Activated CD4-positive, alpha-beta memory T cell treated with anti-CD3 and anti-CD28 coated beads for 36 hours (primary cell): Measurements from ENCODE around the gene TTC12. TPM values are rescaled to one million over a fixed set of nuclear protein-coding genes. Genes with fewer than 3 reads are reported as not detected.

Experiments
- CTCF ChIA-PET: fragments of 350-600 bp; sonication (Branson Sonifier 250); formaldehyde crosslinking; loops from one replicate; lab custom pipeline; 2021; ENCODE audit warnings: antibody characterized with exemption, inconsistent platforms; lab: Charles Lee
- POLR2A ChIA-PET: fragments of 350-600 bp; sonication (Branson Sonifier 250); formaldehyde crosslinking; loops from one replicate; lab custom pipeline; 2021; ENCODE audit warnings: antibody characterized with exemption; lab: Charles Lee
- DNase-seq: peaks from one replicate; pipeline ENCODE4 v3.0.0-alpha.2; 2020
- H3K27ac Mint-ChIP-seq: one replicate; pipeline ENCODE4 v1.8.0; 2021; ENCODE audit warnings: mixed read lengths
- H3K27me3 Mint-ChIP-seq: one replicate; pipeline ENCODE4 v1.8.0; 2021; ENCODE audit warnings: mixed read lengths
- H3K36me3 Mint-ChIP-seq: one replicate; pipeline ENCODE4 v1.8.0; 2021; ENCODE audit warnings: mixed read lengths
- H3K4me1 Mint-ChIP-seq: one replicate; pipeline ENCODE4 v1.8.0; 2021; ENCODE audit warnings: low read depth, mixed read lengths
- H3K4me3 Mint-ChIP-seq: one replicate; pipeline ENCODE4 v1.8.0; 2021; ENCODE audit warnings: mild to moderate bottlenecking, mixed read lengths
- H3K9me3 Mint-ChIP-seq: one replicate; pipeline ENCODE4 v1.8.0; 2021; ENCODE audit warnings: mixed read lengths
- intact Hi-C: fragments of 100-400 bp; cut with micrococcal nuclease; formaldehyde crosslinking; loops from one replicate; pipeline ENCODE4 v1.15.1; 2023
- total RNA-seq, 2 experiments: library from RNA; stranded (reverse); gene quantifications; one replicate each; pipeline ENCODE4 v1.2.3, GENCODE V29; 2021

Gene TTC12
- total RNA-seq, 2 experiments from 2014 or later: 7.4 to 8.9 TPM

DNA sequence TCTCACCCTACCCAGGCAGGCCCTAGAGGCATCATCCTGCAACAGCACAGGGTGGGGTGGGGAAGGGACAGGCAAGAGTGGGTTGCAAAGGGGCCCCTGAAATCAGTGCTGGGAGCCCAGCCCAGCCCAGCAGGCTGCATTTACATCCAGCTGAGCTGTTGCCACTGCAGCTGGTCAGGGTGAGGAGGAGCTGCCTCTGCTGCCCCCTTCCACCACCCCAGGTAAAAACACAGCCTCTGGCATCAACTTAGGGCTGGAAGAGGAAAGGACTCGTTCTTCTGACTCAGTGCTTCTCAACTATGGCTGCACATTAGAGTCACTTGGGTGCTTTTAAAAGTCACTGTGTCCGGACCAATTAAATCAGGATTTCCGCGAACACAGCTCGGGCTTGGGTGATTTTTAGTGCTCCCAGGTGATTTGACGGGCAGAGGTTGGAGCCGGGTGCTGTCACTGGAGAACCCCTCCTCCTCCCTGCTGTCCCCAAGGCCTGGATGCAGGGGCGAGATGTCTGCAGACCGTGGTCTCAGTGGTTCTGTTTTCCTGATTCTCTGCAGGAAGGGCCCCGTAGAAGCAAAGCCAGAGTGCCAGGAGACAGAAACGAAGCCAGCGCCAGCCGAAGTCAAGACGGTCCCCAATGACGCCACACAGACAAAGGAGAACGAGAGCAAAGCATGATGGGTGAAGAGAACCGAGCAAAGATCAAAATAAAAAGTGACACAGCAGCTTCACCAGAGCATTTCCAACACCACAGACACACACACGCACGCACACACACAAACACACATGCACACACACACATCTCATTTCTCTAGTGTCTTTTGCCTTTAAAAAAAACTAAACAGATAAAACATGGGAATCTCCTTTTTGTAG is 39.4 kb upstream of the TTC12 start:
- intact Hi-C loops: no loop called here
- ChIA-PET POLR2A (no interaction called here), CTCF (interaction anchor here (0.6 kb wide), 1 partner anchor 15 kb away, joined by 3 read pairs; no protein-coding TSS in a partner anchor)
- H3K9me3 Mint-ChIP-seq: no peaks in the 10 kb centered on the region
- no peaks in the 10 kb centered on the region for H3K4me1 Mint-ChIP-seq
- no peak for DNase-seq
- H3K27me3 Mint-ChIP-seq: no peaks in the 10 kb centered on the region
- H3K27ac Mint-ChIP-seq: no peak overlapping the region
- no peak overlapping the region for H3K4me3 Mint-ChIP-seq
- H3K36me3 Mint-ChIP-seq: no peaks in the 10 kb centered on the region

GRCh38 chr11:113275602-113276001 is 38.8 kb upstream of the TTC12 start:
- no peaks in the 10 kb centered on the region for H3K27me3 Mint-ChIP-seq
- H3K36me3 Mint-ChIP-seq: no peaks in the 10 kb centered on the region
- H3K27ac Mint-ChIP-seq: no peak overlapping the region
- intact Hi-C loops: no loop called here
- H3K4me1 Mint-ChIP-seq: no peaks in the 10 kb centered on the region
- CTCF ChIA-PET: interaction anchor here (0.6 kb wide), 1 partner anchor 14 kb away, joined by 3 read pairs; no protein-coding TSS in a partner anchor
- DNase-seq: no peak
- H3K4me3 Mint-ChIP-seq: no peak overlapping the region
- H3K9me3 Mint-ChIP-seq: no peaks in the 10 kb centered on the region
- POLR2A ChIA-PET: no interaction called here

GRCh38 chr11:113276466-113276865 is 37.9 kb upstream of the TTC12 start:
- no peaks in the 10 kb centered on the region for H3K9me3 Mint-ChIP-seq
- H3K4me1 Mint-ChIP-seq: no peaks in the 10 kb centered on the region
- H3K27me3 Mint-ChIP-seq: no peaks in the 10 kb centered on the region
- DNase-seq: no peak
- no peak overlapping the region for H3K27ac Mint-ChIP-seq
- H3K36me3 Mint-ChIP-seq: no peaks in the 10 kb centered on the region
- CTCF ChIA-PET: no interaction called here
- intact Hi-C loops: no loop called here
- no peak overlapping the region for H3K4me3 Mint-ChIP-seq
- POLR2A ChIA-PET: no interaction called here

DNA sequence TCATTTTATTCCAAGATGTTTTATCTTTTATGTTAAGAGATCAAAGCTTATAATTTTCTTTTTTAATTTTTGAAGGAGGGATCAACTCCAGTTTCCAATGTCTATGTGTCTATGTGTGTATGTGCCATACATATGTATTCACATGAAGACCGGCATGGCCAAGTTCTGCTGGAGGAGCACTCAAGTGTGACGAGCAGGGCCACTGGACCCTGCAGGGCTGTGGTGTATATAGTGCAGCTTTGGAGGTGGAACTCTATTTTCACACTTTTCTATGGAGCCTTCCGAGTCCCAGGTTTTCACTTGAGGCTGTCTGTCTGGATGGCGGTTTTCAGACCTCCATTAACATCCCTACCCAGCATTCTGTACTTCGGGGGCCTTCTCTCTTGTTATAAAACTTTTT is 36.5 kb upstream of the TTC12 start:
- no peaks in the 10 kb centered on the region for H3K9me3 Mint-ChIP-seq
- no peak overlapping the region for H3K4me3 Mint-ChIP-seq
- no peak overlapping the region for H3K27ac Mint-ChIP-seq
- H3K4me1 Mint-ChIP-seq: no peaks in the 10 kb centered on the region
- CTCF ChIA-PET: no interaction called here
- no peak for DNase-seq
- no peaks in the 10 kb centered on the region for H3K36me3 Mint-ChIP-seq
- POLR2A ChIA-PET: no interaction called here
- H3K27me3 Mint-ChIP-seq: no peaks in the 10 kb centered on the region
- intact Hi-C loops: no loop called here

- ChIA-PET CTCF (no interaction called here), POLR2A (no interaction called here)
- intact Hi-C loops: no loop called here
- Mint-ChIP-seq H3K27ac (no peak overlapping the region), H3K4me3 (no peak overlapping the region), H3K27me3 (no peaks in the 10 kb centered on the region), H3K36me3 (no peaks in the 10 kb centered on the region), H3K4me1 (no peaks in the 10 kb centered on the region), H3K9me3 (no peaks in the 10 kb centered on the region)
- no peak for DNase-seq
Observed at GRCh38 chr11:113278481-113278880, 35.9 kb upstream of the TTC12 start.

- Mint-ChIP-seq H3K4me1 (no peaks in the 10 kb centered on the region), H3K27ac (no peak overlapping the region), H3K9me3 (no peaks in the 10 kb centered on the region), H3K27me3 (no peaks in the 10 kb centered on the region), H3K36me3 (no peaks in the 10 kb centered on the region), H3K4me3 (no peak overlapping the region)
- intact Hi-C loops: no loop called here
- ChIA-PET CTCF (no interaction called here), POLR2A (no interaction called here)
- DNase-seq: no peak
Observed at GRCh38 chr11:113278925-113279324, 35.5 kb upstream of the TTC12 start.

DNA sequence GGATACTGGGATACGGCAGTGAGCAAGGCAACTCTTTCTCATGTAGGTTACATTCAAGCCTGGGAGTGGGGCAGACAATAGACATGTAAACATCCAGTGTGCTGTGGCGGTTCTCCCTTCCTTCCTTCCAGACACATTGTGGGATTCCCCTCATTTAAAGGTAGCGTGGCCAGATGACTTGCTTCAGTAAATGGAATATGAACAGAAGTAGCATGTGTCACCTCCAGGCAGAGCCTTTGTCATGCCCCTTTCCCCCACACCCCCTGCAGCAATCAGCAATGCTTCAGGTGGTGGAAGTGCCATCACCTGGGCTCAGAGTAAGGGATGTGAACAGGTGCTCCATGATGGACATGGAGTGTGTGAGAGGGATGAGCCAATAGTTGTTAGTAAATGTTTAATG is 34.8 kb upstream of the TTC12 start:
- Mint-ChIP-seq H3K27me3 (no peaks in the 10 kb centered on the region), H3K36me3 (no peaks in the 10 kb centered on the region), H3K27ac (no peak overlapping the region), H3K9me3 (no peaks in the 10 kb centered on the region), H3K4me3 (no peak overlapping the region), H3K4me1 (no peaks in the 10 kb centered on the region)
- intact Hi-C loops: no loop called here
- POLR2A ChIA-PET: no interaction called here
- CTCF ChIA-PET: no interaction called here
- no peak for DNase-seq

DNA sequence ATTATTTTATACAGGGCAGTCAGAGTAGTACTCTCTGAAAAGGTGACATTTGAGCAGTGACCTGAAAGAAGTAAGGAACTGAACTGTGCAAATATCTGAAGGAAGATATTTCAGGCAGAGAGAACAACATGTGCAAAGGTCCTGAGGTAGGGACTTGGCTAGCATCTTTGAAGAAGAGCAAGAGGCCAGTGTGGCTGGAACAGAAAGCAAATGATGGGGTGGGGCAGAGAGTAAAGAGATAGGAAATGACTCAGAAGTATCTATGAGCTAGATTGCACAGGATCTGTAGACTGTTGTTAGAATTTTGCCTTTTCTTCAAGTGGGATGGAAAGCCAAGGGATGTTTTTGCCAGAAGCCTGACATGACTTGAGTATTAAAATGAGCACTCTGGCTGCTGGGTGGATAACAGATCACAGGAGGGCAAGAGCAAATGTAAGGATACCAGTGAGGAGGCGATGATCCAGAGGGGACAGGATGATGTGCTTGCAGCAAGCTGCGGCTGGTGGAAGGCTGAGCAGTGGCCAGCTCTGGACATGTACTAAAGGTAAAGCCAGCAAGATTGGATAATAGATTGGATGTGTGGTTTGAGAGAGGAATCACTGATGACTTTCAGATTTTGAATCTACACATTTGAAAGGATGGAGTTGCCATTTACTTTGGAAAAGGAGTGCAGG is 33.2 kb upstream of the TTC12 start:
- no peaks in the 10 kb centered on the region for H3K9me3 Mint-ChIP-seq
- ChIA-PET POLR2A (no interaction called here), CTCF (interaction anchor here (0.6 to 1.2 kb wide), 2 partner anchors 8 to 1237 kb away, joined by 3 read pairs; no protein-coding TSS in a partner anchor)
- intact Hi-C loops: loop anchor here (10.0 kb wide), 1 partner anchor 1056 kb away; the partner anchor contains the start of gene PTS
- no peak overlapping the region for H3K27ac Mint-ChIP-seq
- no peaks in the 10 kb centered on the region for H3K27me3 Mint-ChIP-seq
- DNase-seq: no peak
- no peak overlapping the region for H3K4me3 Mint-ChIP-seq
- no peaks in the 10 kb centered on the region for H3K4me1 Mint-ChIP-seq
- no peaks in the 10 kb centered on the region for H3K36me3 Mint-ChIP-seq

DNA sequence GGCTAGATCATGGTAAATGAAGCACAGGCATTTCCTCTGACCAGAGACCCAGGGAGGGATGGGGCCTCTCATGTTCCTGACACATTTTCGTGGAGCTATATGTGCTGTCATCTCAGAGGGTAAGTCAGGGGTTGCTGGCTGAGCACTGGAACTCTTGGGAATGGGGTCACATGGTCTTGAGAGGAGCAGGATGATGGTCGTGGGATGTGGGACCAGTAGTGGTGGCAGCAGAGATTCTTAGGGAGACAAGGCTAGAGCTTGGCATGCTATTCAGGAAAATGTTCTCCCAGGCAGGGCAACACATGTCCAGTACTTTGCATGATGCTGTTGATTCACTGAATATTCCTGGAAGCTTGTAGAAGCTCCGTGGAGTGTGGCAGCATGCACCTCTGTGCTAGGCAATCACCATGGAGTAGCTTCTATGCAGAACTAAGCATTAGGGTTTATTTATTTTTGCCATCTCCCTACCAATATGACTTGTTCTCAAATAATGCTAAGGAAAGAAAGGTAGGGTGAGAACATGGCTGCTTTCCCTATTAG is 31.4 kb upstream of the TTC12 start:
- POLR2A ChIA-PET: no interaction called here
- Mint-ChIP-seq H3K9me3 (no peaks in the 10 kb centered on the region), H3K27ac (no peak overlapping the region), H3K4me3 (no peak overlapping the region), H3K27me3 (no peaks in the 10 kb centered on the region), H3K36me3 (no peaks in the 10 kb centered on the region), H3K4me1 (no peaks in the 10 kb centered on the region)
- no peak for DNase-seq
- intact Hi-C loops: loop anchor here (10.0 kb wide), 1 partner anchor 1058 kb away; the partner anchor contains the start of gene PTS
- CTCF ChIA-PET: interaction anchor here (1.6 kb wide), 1 partner anchor 695 kb away, joined by 6 read pairs; no protein-coding TSS in a partner anchor

DNA sequence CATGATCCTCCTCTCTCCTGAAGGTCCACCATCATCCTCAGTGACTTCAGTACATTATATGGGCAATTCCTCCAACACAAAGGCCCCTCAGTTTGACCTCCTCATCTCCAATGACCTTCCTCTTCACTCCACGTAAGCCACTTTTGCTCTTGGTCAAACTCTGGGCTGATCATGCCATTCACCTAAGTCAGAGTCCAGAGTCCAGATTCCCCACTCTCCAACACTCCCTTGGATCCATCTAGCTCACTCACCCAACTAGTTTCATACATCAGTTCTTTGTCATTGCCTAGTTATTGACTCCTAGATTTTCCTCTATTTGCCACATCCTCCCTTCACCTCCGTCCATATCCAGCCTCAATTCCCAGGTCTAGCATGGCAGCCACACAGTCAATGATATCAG is 30.5 kb upstream of the TTC12 start:
- H3K4me1 Mint-ChIP-seq: no peaks in the 10 kb centered on the region
- intact Hi-C loops: loop anchor here (10.0 kb wide), 1 partner anchor 1059 kb away; the partner anchor contains the start of gene PTS
- no peaks in the 10 kb centered on the region for H3K27me3 Mint-ChIP-seq
- POLR2A ChIA-PET: no interaction called here
- no peak overlapping the region for H3K4me3 Mint-ChIP-seq
- CTCF ChIA-PET: interaction anchor here (1.6 kb wide), 1 partner anchor 696 kb away, joined by 6 read pairs; no protein-coding TSS in a partner anchor
- no peak for DNase-seq
- H3K27ac Mint-ChIP-seq: no peak overlapping the region
- H3K36me3 Mint-ChIP-seq: no peaks in the 10 kb centered on the region
- no peaks in the 10 kb centered on the region for H3K9me3 Mint-ChIP-seq

GRCh38 chr11:113286009-113286408 is 28.4 kb upstream of the TTC12 start:
- no peak for DNase-seq
- Mint-ChIP-seq H3K4me1 (no peaks in the 10 kb centered on the region), H3K36me3 (no peaks in the 10 kb centered on the region), H3K4me3 (no peak overlapping the region), H3K27ac (no peak overlapping the region), H3K9me3 (no peaks in the 10 kb centered on the region), H3K27me3 (no peaks in the 10 kb centered on the region)
- CTCF ChIA-PET: interaction anchor here (2.2 kb wide), 1 partner anchor 698 kb away, joined by 8 read pairs; no protein-coding TSS in a partner anchor
- intact Hi-C loops: loop anchor here (10.0 kb wide), 1 partner anchor 1061 kb away; the partner anchor contains the start of gene PTS
- POLR2A ChIA-PET: no interaction called here
